ELF-1 (cell line): ENCODE data around the gene WRAP73.

Experiments used
- DNase-seq: peaks from one replicate; pipeline ENCODE4 v3.0.0-alpha.2; 2016; ENCODE audit warnings: low read depth, low spot score

The WRAP73 gene

DNA sequence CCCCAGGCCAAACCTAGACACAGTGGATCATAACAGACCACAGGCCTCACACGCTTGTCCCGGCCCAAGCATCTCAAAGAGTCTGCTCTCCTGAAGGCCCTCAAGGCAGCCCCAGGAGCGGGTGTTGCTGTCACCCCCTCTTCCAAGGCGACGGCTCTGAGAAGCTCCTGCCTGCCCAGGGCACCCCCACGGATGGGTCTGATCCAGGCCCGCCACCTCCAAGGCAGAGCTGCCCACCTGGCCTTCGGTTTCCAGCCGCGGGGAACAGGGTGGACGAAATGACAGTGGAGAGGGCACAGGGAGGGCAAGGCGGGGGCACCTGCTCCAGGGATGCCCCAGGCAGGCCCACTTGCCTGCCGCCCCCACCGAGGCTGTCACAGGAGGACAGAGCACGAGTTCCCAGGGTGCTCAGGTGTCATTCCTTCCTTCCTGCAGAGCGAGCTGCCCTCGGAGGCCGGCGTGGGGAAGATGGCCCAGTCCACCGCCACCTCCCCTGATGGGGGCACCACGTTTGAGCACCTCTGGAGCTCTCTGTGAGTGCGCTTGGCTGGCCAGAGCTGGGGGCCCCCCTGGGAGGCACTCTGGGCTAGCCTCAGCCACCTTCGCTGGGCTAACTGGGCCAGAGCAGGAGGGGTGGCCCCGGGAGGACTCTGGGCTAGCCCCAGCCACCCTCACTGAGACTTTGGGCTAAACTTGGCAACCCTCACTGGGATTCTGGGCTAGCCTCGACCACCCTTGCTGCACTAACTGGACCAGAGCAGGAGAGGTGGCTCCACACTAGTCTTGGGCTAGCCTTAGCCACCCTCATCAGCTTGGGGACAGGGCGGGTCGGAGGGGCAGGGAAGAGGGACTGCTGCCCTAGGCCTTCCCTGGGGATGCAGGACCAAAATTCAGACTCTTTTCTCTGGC is 32.2 kb upstream of the WRAP73 start:
- no peak for DNase-seq

DNA sequence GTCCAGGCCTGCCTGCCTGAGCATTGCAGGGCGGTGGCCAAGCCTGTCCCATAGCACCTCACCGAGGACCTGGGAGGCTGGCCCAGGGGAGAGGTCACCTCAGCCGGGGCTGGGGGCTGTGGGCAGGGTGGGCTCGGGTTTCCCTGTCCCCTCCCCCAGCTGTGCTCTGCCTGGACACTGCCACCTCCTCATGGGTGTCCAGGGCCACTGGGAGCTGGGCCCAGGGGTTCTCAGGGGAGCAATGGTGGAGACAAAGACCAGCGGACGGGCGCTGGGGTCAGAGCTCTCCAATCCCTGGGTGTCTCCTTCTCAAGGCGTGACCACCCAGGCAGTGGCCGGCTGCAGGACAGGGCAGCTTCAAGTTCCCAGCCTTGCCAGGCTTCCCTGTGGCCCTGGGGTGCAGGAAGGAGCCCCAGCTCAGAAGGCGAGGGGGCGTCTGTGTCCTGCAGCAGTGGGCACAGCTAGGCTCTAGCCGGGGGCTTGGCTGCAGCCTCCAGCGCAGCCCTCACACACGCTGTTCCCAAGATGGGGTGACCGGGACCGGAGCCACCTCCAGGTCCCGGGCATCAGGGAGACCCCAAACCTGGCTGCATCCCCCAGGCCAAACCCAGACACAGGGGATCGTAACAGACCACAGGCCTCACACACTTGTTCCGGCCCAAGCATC is 31.5 kb upstream of the WRAP73 start:
- DNase-seq, result no peak

DNA sequence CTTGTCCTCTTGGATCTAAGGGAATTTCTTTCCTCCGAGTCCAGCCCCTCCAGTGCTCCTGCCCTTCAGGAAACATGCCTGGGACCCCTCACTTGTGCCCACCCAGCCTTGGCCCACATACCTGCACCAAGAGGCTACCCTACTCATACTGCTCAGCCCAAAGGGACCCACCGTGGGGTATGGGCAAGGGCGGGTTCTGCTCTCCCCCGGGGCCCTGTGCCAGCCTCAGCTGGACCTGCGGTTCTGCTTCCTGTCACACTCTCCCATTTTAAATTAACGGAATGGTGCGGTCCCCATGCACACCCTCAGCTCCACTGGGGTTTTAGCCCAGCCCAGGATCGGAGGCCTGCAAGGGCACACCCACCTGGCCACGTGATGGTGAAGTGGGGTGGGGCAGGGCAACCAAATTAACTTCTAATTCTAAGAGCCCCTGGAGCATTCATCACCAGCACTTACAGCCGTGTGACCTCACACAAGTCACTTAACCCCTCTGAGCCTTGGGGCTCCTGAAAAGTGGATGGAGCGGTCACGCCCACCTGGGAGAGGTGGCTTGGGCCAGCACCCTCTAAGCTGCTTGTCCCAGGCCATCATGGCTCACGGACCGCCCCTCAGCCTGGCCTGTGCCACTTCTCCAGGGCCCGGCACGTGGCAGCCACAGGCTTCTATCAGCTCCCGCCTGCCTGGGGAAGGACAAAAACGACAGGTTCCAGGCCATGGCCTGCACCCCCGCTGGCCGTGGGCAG is 30.8 kb upstream of the WRAP73 start:
- peak; percentile 48 for DNase-seq

DNA sequence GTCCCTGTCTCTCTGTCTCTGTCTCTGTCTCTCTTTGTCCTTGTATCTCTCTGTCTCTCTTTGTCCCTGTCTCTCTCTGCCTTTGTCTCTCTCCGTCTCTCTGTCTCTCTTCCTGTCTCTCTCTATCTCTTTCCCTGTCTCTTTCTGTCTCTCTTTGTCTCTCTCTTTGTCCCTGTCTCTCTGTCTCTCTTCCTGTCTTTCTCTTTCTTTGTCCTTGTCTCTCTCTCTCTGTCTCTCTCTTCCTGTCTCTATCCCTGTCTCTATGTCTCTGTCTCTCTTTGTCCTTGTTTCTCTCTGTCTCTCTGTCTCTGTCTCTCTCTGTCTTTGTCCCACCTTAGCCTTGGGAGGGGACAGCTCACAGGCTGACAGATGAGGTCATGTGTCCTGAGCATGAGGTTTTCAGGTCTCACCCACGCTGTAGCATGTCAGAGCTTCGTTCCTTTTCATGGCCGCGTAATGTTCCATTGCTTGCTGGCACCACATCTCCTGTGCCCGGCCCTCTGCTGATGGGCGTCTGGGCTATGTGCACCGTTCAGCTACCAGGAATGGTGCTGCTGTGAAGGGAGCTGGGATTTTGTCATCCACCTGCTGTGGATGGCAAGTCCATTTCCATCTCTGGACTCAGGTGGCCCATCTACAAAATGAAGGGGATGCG is 30.0 kb upstream of the WRAP73 start:
- DNase-seq, result no peak

- DNase-seq, result no peak
Measured at GRCh38 chr1:3679098-3679555, 29.2 kb upstream of the WRAP73 start.

GRCh38 chr1:3678361-3679097 is 28.6 kb upstream of the WRAP73 start:
- DNase-seq, result no peak

DNA sequence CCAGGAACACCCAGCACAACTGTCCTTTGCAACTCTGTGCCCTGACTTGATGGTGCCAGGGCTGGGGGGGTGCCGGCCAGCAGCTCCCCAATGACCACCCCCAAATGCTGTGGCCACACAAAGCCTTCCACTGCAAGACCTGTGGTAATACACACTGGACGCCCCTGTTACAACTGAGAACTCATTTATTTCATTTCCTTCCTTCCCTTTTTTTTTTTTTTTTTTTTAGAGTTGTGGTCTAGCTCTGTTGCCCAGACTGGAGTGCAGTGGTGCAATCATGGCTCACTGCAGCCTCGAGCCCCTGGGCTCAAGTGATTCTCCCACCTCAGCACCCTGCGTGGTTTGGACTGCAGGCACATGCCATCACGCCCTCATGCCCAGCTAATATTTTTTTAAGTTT is 27.6 kb upstream of the WRAP73 start:
- no peak for DNase-seq

DNA sequence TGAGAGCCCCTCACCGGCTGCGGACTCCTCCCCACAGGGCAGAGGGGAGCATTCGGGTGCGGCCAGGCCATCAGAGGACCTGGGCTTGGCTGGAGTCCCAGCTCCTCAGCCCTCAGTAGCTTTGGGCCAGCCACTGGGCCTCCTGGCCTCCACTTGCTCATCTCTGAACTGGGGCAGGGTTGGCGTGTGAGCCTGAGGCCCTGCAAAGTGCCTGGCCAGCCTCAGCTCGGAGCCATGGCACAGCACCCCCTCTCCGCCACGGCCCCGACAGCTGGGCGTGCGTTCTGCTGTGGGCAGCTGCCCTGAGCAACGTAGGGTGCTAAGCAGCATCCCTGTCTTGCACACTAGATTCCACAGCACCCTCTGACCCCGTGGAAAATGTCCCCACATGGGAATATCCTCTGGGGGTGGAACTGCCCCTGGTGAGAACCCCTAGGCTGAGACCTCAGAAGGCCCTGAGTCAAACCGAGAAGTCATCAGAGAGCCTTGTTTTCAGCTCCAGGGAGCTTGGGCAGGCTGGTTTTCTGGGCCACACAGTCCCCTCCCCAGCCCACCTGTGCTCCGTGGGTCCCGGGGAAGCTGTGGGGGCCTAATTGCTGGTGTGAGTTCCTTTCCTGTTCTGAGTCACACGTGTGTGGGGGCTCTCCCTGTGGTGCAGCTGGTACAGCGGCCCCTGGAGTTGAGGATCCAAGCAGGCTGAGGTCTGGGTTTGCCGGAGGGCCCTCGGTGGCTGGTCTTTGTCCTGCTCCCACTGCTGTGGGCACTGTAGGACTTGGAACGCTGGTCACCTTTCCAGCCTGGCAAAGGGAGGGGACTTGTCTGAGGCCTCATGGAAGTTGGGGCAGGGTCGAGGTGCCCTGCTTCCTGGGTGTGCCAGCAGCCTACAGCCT is 26.9 kb upstream of the WRAP73 start:
- DNase-seq, result no peak

DNA sequence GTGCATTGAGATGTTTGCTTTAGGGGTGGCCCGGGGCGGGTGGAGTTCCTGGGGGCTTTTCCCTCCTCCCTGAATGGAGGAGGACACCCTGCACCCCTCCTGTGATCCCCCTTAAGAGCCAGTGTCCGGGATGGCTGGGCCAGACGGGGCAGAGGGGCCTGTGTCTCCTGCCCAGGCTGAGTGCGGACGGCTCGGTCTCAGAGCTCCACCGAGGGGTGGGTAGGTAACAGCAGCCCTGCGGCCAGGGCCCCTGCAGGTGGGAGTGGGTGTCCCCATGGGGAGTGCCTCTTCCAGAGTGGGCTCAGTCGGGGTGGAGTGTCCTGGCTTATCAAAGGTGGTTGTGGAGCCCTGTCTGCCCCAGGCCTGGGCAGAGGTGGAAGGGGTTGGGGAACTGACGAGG is 25.5 kb upstream of the WRAP73 start:
- DNase-seq, result no peak

GRCh38 chr1:3674100-3675094 is 24.5 kb upstream of the WRAP73 start:
- DNase-seq, result peak; percentile 51

DNA sequence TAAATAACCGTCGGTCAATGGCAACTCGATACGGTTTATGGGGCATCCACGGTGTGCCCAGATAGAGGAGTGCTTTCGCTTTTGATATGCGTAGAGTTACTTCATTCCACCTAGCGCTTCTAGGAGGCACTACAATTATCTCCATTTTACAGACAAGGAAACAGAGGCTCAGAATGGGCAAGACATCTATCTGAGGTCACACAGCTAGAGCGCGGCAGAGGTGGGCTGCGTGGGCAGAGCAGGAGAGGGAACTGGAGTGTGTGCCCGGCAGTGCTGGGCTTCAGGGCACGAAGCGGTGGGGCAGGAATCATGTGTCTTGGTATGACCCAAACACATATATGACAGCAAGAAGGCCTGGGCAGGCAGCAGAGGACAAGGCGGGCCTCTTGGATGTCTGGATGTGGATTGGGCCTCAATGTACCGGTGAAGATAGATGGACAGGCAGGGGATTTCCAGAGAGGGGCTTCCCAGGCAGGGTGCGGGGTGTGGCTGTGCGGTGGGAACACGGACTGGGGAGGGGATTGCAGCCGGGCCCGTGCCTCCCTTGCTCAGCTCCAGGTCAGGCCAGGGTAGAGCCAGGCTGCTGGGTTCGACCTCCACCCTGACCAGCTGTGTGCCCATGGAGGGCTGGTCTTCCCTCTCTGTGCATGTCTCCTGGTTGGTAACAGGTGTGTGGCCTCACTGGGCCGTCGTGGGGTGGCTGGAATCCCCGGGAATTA is 23.6 kb upstream of the WRAP73 start:
- no peak for DNase-seq

- DNase-seq, result no peak
Measured at GRCh38 chr1:3672971-3673361, 23.1 kb upstream of the WRAP73 start.

- no peak for DNase-seq
Measured at GRCh38 chr1:3672231-3672970, 22.5 kb upstream of the WRAP73 start.

DNA sequence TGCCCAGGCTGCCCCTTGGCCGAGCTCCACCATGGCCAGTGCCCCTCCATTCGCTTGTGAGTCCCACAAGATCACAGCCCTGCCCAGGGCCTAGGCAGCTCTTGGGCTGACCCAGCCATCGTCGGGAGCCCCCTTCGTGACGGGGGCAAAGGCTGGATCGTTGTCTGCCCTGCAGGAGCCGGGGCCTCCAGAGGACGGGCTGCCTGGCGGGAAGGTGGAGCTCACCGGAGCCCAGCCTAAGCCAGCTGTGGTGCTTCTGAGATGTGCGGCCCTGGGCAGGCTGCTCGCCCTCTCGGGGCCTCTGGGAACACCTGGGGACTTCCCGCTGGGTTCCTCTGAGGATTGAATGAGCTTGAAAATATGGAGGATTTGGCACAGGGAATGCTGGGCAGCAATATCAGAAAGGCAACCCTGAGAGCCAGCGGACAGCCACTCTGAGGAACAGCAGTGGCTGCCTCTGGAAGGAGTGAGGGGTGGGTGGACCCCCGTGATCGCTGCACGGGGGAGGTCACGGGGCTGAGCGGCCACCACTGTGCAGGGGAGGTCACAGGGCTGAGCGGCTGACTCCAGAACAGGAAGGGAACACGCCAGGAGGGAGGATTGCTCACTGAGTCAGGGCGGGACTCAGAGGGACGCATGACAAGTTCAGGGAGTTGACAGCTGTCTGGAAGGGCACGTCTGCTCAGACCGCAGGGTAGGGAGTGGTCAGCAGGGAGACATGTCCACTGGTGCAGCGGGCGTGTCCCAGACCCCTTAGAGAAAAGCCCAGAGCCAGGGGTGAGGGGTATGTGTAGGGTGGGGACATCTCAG is 21.7 kb upstream of the WRAP73 start:
- DNase-seq, result no peak

GRCh38 chr1:3670823-3671265 is 20.9 kb upstream of the WRAP73 start:
- no peak for DNase-seq

GRCh38 chr1:3669971-3670431 is 20.1 kb upstream of the WRAP73 start:
- no peak for DNase-seq
